Panc1 (cell line): Measurements from ENCODE around the gene ZNF292.

ENCODE experiments used
- POLR2AphosphoS5 ChIP-seq: IDR thresholded peaks from 2 replicates; pipeline ENCODE4 v1.6.1; 2012; ENCODE audit warnings: mild to moderate bottlenecking, low read depth, low read length, moderate library complexity
- REST ChIP-seq, 2 experiments: IDR thresholded peaks; 2 replicates each; pipeline ENCODE4 v1.6.1; 2011 to 2012; ENCODE audit warnings: low read depth in 2 of 2, control low read depth in 1 of 2, low read length in 1 of 2, mild to moderate bottlenecking in 1 of 2, moderate library complexity in 1 of 2; ENCODE audit not compliant: insufficient read depth in 1 of 2
- SIN3A ChIP-seq: IDR thresholded peaks from 2 replicates; pipeline ENCODE4 v1.6.1; 2012; ENCODE audit warnings: low read depth, mild to moderate bottlenecking, low read length, moderate library complexity, borderline replicate concordance; ENCODE audit not compliant: insufficient read depth
- TCF7L2 ChIP-seq: IDR thresholded peaks from 2 replicates; pipeline ENCODE4 v1.6.1; 2011; ENCODE audit warnings: mild to moderate bottlenecking, low read depth, low read length, inconsistent platforms
- TF ChIP-seq, protein P1 (sequence below): fragments of 450-650 bp; IDR thresholded peaks from 2 replicates; pipeline ENCODE4 v1.5.1; 2017; ENCODE audit warnings: mild to moderate bottlenecking

- TF ChIP-seq, protein P1, sequence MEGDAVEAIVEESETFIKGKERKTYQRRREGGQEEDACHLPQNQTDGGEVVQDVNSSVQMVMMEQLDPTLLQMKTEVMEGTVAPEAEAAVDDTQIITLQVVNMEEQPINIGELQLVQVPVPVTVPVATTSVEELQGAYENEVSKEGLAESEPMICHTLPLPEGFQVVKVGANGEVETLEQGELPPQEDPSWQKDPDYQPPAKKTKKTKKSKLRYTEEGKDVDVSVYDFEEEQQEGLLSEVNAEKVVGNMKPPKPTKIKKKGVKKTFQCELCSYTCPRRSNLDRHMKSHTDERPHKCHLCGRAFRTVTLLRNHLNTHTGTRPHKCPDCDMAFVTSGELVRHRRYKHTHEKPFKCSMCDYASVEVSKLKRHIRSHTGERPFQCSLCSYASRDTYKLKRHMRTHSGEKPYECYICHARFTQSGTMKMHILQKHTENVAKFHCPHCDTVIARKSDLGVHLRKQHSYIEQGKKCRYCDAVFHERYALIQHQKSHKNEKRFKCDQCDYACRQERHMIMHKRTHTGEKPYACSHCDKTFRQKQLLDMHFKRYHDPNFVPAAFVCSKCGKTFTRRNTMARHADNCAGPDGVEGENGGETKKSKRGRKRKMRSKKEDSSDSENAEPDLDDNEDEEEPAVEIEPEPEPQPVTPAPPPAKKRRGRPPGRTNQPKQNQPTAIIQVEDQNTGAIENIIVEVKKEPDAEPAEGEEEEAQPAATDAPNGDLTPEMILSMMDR: no peak
- TF ChIP-seq POLR2AphosphoS5 (no peak), TCF7L2 (no peak), REST (IDR thresholded peaks at IDR 0.05; ENCODE audit: insufficient read depth in 1 of 2, low read depth in 2 of 2, low read length in 1 of 2) (no peak), SIN3A (no peak)
These were observed 9.1 kb downstream of the ZNF292 start for GRCh38 chr6:87164506-87164905.
